Activated B cell treated with CpG ODN at 0.5 μM for 24 hours (primary cell): Measurements from ENCODE around the gene CCDC136. TPM values are rescaled to one million over a fixed set of nuclear protein-coding genes. Genes with fewer than 3 reads are reported as not detected.

ENCODE experiments used
- ATAC-seq: fragments of 200-7000 bp; cut with Tn5 transposase; one replicate; pipeline ENCODE4 v1.10.0; 2021; ENCODE audit warnings: low read depth, mild to moderate bottlenecking, moderate library complexity
- CTCF ChIA-PET: fragments of 350-600 bp; sonication (Branson Sonifier 250); formaldehyde crosslinking; loops from one replicate; lab custom pipeline; 2021; ENCODE audit warnings: antibody characterized with exemption; lab: Charles Lee
- POLR2A ChIA-PET: fragments of 350-600 bp; sonication (Branson Sonifier 250); formaldehyde crosslinking; loops from one replicate; lab custom pipeline; 2021; ENCODE audit warnings: antibody characterized with exemption; lab: Charles Lee
- DNase-seq: peaks from one replicate; pipeline ENCODE4 v3.0.0; 2022
- H3K27ac Mint-ChIP-seq: one replicate; pipeline ENCODE4 v1.8.0; 2020; ENCODE audit warnings: mixed read lengths
- H3K27me3 Mint-ChIP-seq: one replicate; pipeline ENCODE4 v1.8.0; 2021; ENCODE audit warnings: mixed read lengths
- H3K36me3 Mint-ChIP-seq: one replicate; pipeline ENCODE4 v1.8.0; 2021; ENCODE audit warnings: low read depth, mixed read lengths
- H3K4me1 Mint-ChIP-seq: one replicate; pipeline ENCODE4 v1.8.0; 2021; ENCODE audit warnings: mixed read lengths
- H3K4me3 Mint-ChIP-seq: one replicate; pipeline ENCODE4 v1.8.0; 2020; ENCODE audit warnings: mild to moderate bottlenecking, mixed read lengths
- H3K9me3 Mint-ChIP-seq: one replicate; pipeline ENCODE4 v1.8.0; 2020; ENCODE audit warnings: mixed read lengths
- intact Hi-C: fragments of 100-400 bp; cut with micrococcal nuclease; formaldehyde crosslinking; loops from one replicate; pipeline ENCODE4 v1.15.1; 2024
- total RNA-seq: library from RNA; stranded (reverse); gene quantifications from 2 replicates; pipeline ENCODE4 v1.2.3, GENCODE V29; 2022
- TF ChIP-seq, protein P1 (sequence below): fragments of 200-600 bp; IDR thresholded peaks from one replicate; pipeline ENCODE4 v1.8.0; 2022; ENCODE audit warnings: antibody characterized with exemption, mild to moderate bottlenecking

Gene CCDC136
- total RNA-seq, 1 donor from 2014 or later, result 5.1 TPM

DNA sequence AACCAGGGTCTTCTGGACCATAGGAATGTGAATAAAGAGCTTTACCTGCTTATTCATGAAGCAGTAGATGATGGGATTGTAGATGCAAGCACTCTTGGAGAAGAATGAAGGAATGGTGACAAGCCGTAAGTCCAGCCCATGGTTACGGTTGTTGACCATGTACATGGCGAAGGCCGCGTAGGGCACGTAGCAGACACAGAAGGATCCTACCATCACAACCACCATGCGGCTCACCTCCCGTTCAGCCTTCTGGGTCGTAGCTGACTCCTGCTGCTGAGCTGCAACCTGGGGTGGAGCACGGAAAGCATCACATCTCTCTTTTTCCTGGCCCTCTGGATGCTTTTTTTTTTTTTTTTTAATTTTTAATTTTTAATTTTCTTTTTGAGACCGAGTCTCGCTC is 18.2 kb upstream of the CCDC136 start:
- no peaks in the 10 kb centered on the region for H3K27me3 Mint-ChIP-seq
- CTCF ChIA-PET, result no interaction called here
- POLR2A ChIA-PET, result no interaction called here
- ATAC-seq (no peak), DNase-seq (no peak)
- peaks cover 8% of the 10 kb centered on the region for H3K9me3 Mint-ChIP-seq
- TF ChIP-seq, protein P1, sequence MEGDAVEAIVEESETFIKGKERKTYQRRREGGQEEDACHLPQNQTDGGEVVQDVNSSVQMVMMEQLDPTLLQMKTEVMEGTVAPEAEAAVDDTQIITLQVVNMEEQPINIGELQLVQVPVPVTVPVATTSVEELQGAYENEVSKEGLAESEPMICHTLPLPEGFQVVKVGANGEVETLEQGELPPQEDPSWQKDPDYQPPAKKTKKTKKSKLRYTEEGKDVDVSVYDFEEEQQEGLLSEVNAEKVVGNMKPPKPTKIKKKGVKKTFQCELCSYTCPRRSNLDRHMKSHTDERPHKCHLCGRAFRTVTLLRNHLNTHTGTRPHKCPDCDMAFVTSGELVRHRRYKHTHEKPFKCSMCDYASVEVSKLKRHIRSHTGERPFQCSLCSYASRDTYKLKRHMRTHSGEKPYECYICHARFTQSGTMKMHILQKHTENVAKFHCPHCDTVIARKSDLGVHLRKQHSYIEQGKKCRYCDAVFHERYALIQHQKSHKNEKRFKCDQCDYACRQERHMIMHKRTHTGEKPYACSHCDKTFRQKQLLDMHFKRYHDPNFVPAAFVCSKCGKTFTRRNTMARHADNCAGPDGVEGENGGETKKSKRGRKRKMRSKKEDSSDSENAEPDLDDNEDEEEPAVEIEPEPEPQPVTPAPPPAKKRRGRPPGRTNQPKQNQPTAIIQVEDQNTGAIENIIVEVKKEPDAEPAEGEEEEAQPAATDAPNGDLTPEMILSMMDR, result no peak
- no peaks in the 10 kb centered on the region for H3K4me1 Mint-ChIP-seq
- no peak overlapping the region for H3K27ac Mint-ChIP-seq
- intact Hi-C loops, result no loop called here
- no peak overlapping the region for H3K4me3 Mint-ChIP-seq
- H3K36me3 Mint-ChIP-seq, result peaks cover 46% of the 10 kb centered on the region

DNA sequence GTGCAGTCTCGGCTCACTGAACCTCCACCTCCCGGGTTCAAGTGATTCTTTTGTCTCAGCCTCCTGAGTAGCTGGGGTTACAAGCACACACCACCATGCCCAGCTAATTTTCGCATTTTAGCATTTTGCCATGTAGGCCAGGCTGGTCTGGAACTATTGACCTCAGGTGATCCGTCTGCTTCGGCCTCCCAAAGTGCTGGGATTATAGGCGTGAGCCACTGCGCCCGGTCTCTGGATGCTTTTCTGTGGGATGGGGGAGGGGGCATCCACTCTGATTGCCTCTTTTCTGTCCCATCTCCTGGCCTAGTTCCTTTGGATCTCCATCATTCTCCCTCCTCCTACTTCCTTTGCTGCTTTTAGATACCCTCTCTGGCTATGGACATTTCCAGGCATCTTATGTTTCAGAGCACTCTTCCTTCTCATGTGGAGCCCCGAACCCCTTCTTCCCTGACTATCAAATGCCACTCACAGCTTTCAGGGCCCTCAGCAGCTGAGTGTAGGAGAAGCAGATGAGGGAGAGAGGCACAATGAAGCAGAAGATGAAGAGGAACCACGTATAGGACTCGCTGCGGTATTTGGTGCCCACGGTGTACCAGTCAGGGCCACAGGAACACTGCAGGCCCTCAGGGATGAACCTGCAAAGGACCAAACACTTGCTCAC is 17.6 kb upstream of the CCDC136 start:
- DNase-seq (no peak), ATAC-seq (no peak)
- Mint-ChIP-seq H3K9me3 (peaks cover 8% of the 10 kb centered on the region), H3K4me3 (no peak overlapping the region), H3K36me3 (peaks cover 42% of the 10 kb centered on the region), H3K4me1 (no peaks in the 10 kb centered on the region), H3K27me3 (no peaks in the 10 kb centered on the region), H3K27ac (no peak overlapping the region)
- ChIA-PET POLR2A (no interaction called here), CTCF (no interaction called here)
- intact Hi-C loops, result no loop called here
- TF ChIP-seq, protein P1, result no peak

GRCh38 chr7:128774921-128775320 is 16.8 kb upstream of the CCDC136 start:
- H3K27ac Mint-ChIP-seq, result no peak overlapping the region
- H3K36me3 Mint-ChIP-seq, result peaks cover 34% of the 10 kb centered on the region
- ATAC-seq, result no peak

GRCh38 chr7:128775744-128776474 is 15.9 kb upstream of the CCDC136 start, which contains the start of gene OPN1SW:
Gene OPN1SW (minus strand): TSS chr7:128775794. CDS start chr7:128775781, 13 bp downstream.
- H3K4me1 Mint-ChIP-seq, result no peaks in the 10 kb centered on the region
- H3K27ac Mint-ChIP-seq, result no peak within 1 kb of the TSS
- no peaks in the 10 kb centered on the region for H3K27me3 Mint-ChIP-seq
- H3K9me3 Mint-ChIP-seq, result peaks cover 8% of the 10 kb centered on the region
- CTCF ChIA-PET, result no interaction called here
- POLR2A ChIA-PET, result no interaction called here
- intact Hi-C loops, result no loop called here
- DNase-seq (no peak), ATAC-seq (no peak)
- peaks cover 26% of the 10 kb centered on the region for H3K36me3 Mint-ChIP-seq
- no peak within 1 kb of the TSS for H3K4me3 Mint-ChIP-seq
- TF ChIP-seq, protein P1, result no peak

More at GRCh38 chr7:128774921-128775320, 16.8 kb upstream of the CCDC136 start:
- Mint-ChIP-seq H3K4me1 (no peaks in the 10 kb centered on the region), H3K9me3 (peaks cover 8% of the 10 kb centered on the region), H3K27me3 (no peaks in the 10 kb centered on the region), H3K4me3 (no peak overlapping the region)
- ChIA-PET POLR2A (no interaction called here), CTCF (no interaction called here)
- TF ChIP-seq, protein P1, result no peak
- intact Hi-C loops, result no loop called here
- no peak for DNase-seq
